HEK293 (cell line): ENCODE data around the gene AURKA.

Experiments
- IKZF3 ChIP-seq: fragments of 450-650 bp; IDR thresholded peaks from 2 replicates; pipeline ENCODE4 v1.5.0; 2018; ENCODE audit warnings: missing biosample characterization, mild to moderate bottlenecking, missing genetic modification characterization, moderate library complexity
- OSR2 ChIP-seq: fragments of 450-650 bp; formaldehyde crosslinking; IDR thresholded peaks from 2 replicates; pipeline ENCODE4 v1.5.1; 2016; ENCODE audit warnings: missing biosample characterization, missing genetic modification characterization
- TRIM28 ChIP-seq: IDR thresholded peaks from 2 replicates; pipeline ENCODE4 v1.6.1; 2011; ENCODE audit warnings: low read length, control low read depth, borderline replicate concordance
- ZNF324 ChIP-seq: fragments of 450-650 bp; formaldehyde crosslinking; IDR thresholded peaks from 2 replicates; pipeline ENCODE4 v1.5.1; 2016; ENCODE audit warnings: missing biosample characterization, missing genetic modification characterization
- ZNF747 ChIP-seq: fragments of 450-650 bp; formaldehyde crosslinking; IDR thresholded peaks from 2 replicates; pipeline ENCODE4 v1.5.1; 2016; ENCODE audit warnings: missing biosample characterization, missing genetic modification characterization
- TF ChIP-seq, protein P1 (sequence below): fragments of 450-650 bp; formaldehyde crosslinking; IDR thresholded peaks from 2 replicates; pipeline ENCODE4 v1.5.1; 2016; ENCODE audit warnings: missing biosample characterization, missing genetic modification characterization
- TF ChIP-seq, protein P2 (sequence below): fragments of 450-650 bp; formaldehyde crosslinking; conservative IDR thresholded peaks from 2 replicates; pipeline ENCODE4 v1.5.1; 2016; ENCODE audit warnings: low read depth, missing biosample characterization, missing genetic modification characterization
- TF ChIP-seq, protein P3 (sequence below): fragments of 450-650 bp; formaldehyde crosslinking; IDR thresholded peaks from 2 replicates; pipeline ENCODE4 v1.5.1; 2016; ENCODE audit warnings: missing biosample characterization, missing genetic modification characterization
- TF ChIP-seq, protein P4 (sequence below): fragments of 450-650 bp; formaldehyde crosslinking; IDR thresholded peaks from 2 replicates; pipeline ENCODE4 v1.5.1; 2016; ENCODE audit warnings: missing biosample characterization, missing genetic modification characterization

DNA sequence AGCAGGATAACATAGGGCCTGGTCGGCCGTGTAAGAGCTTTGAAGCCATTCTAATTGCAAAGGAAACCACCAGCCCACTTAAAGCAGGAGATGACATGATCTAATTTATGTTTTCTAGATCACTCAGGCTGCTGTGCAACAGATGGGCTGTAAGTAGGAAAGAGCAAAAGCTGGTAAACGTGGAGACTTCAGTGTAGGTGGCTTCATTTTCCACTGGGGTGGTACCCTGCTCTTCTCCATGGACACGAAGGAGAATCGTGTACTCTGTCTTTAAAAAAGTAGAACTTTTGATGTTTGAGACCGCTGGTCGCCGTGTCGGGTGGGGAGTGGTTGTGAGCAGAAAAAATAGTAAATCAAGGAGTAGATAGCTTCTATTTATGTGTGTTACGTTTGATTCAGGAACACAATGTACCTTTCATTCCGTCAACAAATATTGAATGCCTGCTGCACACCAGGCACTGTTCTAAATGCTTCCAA lies 26.4 kb upstream of the AURKA start:
- no peak for TF ChIP-seq ZNF324 (tag by site-specific recombination)
- TF ChIP-seq, protein P1, sequence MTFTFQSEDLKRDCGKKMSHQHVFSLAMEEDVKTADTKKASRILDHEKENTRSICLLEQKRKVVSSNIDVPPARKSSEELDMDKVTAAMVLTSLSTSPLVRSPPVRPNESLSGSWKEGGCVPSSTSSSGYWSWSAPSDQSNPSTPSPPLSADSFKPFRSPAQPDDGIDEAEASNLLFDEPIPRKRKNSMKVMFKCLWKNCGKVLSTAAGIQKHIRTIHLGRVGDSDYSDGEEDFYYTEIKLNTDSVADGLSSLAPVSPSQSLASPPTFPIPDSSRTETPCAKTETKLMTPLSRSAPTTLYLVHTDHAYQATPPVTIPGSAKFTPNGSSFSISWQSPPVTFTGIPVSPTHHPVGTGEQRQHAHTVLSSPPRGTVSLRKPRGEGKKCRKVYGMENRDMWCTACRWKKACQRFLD = no peak
- TF ChIP-seq TRIM28 = no peak
- TF ChIP-seq, protein P2, sequence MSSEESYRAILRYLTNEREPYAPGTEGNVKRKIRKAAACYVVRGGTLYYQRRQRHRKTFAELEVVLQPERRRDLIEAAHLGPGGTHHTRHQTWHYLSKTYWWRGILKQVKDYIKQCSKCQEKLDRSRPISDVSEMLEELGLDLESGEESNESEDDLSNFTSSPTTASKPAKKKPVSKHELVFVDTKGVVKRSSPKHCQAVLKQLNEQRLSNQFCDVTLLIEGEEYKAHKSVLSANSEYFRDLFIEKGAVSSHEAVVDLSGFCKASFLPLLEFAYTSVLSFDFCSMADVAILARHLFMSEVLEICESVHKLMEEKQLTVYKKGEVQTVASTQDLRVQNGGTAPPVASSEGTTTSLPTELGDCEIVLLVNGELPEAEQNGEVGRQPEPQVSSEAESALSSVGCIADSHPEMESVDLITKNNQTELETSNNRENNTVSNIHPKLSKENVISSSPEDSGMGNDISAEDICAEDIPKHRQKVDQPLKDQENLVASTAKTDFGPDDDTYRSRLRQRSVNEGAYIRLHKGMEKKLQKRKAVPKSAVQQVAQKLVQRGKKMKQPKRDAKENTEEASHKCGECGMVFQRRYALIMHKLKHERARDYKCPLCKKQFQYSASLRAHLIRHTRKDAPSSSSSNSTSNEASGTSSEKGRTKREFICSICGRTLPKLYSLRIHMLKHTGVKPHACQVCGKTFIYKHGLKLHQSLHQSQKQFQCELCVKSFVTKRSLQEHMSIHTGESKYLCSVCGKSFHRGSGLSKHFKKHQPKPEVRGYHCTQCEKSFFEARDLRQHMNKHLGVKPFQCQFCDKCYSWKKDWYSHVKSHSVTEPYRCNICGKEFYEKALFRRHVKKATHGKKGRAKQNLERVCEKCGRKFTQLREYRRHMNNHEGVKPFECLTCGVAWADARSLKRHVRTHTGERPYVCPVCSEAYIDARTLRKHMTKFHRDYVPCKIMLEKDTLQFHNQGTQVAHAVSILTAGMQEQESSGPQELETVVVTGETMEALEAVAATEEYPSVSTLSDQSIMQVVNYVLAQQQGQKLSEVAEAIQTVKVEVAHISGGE = no peak
- TF ChIP-seq, protein P3, sequence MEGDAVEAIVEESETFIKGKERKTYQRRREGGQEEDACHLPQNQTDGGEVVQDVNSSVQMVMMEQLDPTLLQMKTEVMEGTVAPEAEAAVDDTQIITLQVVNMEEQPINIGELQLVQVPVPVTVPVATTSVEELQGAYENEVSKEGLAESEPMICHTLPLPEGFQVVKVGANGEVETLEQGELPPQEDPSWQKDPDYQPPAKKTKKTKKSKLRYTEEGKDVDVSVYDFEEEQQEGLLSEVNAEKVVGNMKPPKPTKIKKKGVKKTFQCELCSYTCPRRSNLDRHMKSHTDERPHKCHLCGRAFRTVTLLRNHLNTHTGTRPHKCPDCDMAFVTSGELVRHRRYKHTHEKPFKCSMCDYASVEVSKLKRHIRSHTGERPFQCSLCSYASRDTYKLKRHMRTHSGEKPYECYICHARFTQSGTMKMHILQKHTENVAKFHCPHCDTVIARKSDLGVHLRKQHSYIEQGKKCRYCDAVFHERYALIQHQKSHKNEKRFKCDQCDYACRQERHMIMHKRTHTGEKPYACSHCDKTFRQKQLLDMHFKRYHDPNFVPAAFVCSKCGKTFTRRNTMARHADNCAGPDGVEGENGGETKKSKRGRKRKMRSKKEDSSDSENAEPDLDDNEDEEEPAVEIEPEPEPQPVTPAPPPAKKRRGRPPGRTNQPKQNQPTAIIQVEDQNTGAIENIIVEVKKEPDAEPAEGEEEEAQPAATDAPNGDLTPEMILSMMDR (tag by site-specific recombination) = no peak
- no peak for TF ChIP-seq ZNF747
- TF ChIP-seq OSR2 (tag by site-specific recombination) = no peak
- TF ChIP-seq, protein P4, sequence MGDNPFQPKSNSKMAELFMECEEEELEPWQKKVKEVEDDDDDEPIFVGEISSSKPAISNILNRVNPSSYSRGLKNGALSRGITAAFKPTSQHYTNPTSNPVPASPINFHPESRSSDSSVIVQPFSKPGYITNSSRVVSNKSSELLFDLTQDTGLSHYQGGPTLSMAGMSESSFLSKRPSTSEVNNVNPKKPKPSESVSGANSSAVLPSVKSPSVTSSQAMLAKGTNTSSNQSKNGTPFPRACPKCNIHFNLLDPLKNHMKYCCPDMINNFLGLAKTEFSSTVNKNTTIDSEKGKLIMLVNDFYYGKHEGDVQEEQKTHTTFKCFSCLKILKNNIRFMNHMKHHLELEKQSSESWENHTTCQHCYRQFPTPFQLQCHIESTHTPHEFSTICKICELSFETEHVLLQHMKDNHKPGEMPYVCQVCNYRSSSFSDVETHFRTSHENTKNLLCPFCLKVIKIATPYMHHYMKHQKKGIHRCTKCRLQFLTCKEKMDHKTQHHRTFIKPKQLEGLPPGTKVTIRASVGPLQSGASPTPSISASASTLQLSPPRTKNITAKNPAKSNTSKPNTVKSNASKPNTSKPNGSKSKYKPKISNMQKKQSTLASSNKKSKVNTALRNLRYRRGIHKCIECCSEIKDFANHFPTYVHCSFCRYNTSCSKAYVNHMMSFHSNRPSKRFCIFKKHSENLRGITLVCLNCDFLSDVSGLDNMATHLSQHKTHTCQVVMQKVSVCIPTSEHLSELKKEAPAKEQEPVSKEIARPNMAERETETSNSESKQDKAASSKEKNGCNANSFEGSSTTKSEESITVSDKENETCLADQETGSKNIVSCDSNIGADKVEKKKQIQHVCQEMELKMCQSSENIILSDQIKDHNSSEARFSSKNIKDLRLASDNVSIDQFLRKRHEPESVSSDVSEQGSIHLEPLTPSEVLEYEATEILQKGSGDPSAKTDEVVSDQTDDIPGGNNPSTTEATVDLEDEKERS (tag by site-specific recombination) = no peak
- no peak for TF ChIP-seq IKZF3 (tag by site-specific recombination)
